ENCODE measurements around the gene ZNF462.

DNA sequence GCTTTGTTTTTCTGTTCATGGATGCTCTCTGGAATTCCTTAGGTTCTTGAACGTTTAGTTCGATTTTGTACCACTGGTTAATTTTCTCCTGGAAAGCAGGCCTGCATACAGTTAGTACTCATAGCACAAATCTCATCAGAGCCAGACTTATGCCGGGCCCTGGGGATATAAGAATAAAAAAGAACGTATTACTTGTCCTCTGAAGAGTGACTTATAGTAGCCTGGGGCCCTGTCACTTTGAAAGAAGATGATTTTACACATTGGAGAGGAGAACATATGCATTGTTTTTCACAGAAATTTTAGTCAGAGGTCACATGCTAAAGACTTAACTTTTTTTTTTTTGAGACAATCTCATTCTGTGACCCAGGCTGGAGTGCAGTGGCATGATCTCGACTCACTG, 50.3 kb downstream of the ZNF462 start:
- TF ChIP-seq FOXM1 (IDR thresholded peaks at IDR 0.05; ENCODE audit: borderline replicate concordance) (no peak), SUZ12 (IDR thresholded peaks at IDR 0.05) (no peak), L3MBTL2 (conservative IDR thresholded peaks at IDR 0.05) (no peak), SP1 (IDR thresholded peaks at IDR 0.05) (no peak), ELF4 (IDR thresholded peaks at IDR 0.05) (no peak), HDGF (IDR thresholded peaks at IDR 0.05; ENCODE audit: borderline replicate concordance) (no peak), FOXA1 (IDR thresholded peaks at IDR 0.05) (no peak), BHLHE40 (IDR thresholded peaks at IDR 0.05; ENCODE audit: borderline replicate concordance) (no peak), FOXK2 (IDR thresholded peaks at IDR 0.05) (no peak), NFRKB (IDR thresholded peaks at IDR 0.05) (no peak), LEF1 (IDR thresholded peaks at IDR 0.05; ENCODE audit: borderline replicate concordance) (no peak), ZNF384 (IDR thresholded peaks at IDR 0.05) (no peak)
- TF ChIP-seq, protein P1, sequence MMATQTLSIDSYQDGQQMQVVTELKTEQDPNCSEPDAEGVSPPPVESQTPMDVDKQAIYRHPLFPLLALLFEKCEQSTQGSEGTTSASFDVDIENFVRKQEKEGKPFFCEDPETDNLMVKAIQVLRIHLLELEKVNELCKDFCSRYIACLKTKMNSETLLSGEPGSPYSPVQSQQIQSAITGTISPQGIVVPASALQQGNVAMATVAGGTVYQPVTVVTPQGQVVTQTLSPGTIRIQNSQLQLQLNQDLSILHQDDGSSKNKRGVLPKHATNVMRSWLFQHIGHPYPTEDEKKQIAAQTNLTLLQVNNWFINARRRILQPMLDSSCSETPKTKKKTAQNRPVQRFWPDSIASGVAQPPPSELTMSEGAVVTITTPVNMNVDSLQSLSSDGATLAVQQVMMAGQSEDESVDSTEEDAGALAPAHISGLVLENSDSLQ (IDR thresholded peaks at IDR 0.05): no peak
